ENCODE results near the gene PTPRM.

DNA sequence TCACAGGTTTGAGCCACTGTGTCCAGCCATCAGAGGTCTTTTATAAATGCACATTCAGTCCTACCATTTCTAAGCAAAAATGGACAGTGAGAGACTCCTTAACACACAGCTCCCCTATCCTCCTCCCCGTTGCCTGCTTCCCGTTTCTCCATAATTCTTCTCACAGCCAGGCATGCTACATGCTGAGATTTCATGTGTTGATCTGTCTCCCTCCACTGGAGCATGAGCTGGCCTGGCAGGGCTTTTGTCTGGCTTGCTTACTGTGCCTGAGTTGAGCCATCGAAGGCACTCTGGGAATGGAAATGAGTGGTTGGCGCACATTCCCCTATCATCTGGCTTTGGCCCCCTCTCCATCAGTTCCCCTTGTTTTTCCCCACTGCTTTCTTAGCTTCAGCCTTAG is 413.5 kb downstream of the PTPRM start:
- TF ChIP-seq ATF1 (CRISPR knock-in tag; IDR thresholded peaks at IDR 0.05) (no peak), USF1 (CRISPR knock-in tag; IDR thresholded peaks at IDR 0.05) (no peak), RELA (CRISPR knock-in tag; IDR thresholded peaks at IDR 0.05; ENCODE audit: borderline replicate concordance) (no peak)
- TF ChIP-seq, protein P1, sequence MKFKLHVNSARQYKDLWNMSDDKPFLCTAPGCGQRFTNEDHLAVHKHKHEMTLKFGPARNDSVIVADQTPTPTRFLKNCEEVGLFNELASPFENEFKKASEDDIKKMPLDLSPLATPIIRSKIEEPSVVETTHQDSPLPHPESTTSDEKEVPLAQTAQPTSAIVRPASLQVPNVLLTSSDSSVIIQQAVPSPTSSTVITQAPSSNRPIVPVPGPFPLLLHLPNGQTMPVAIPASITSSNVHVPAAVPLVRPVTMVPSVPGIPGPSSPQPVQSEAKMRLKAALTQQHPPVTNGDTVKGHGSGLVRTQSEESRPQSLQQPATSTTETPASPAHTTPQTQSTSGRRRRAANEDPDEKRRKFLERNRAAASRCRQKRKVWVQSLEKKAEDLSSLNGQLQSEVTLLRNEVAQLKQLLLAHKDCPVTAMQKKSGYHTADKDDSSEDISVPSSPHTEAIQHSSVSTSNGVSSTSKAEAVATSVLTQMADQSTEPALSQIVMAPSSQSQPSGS (CRISPR knock-in tag; IDR thresholded peaks at IDR 0.05; ENCODE audit: borderline replicate concordance, low read depth) = no peak
- TF ChIP-seq, protein P2, sequence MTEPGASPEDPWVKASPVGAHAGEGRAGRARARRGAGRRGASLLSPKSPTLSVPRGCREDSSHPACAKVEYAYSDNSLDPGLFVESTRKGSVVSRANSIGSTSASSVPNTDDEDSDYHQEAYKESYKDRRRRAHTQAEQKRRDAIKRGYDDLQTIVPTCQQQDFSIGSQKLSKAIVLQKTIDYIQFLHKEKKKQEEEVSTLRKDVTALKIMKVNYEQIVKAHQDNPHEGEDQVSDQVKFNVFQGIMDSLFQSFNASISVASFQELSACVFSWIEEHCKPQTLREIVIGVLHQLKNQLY (CRISPR knock-in tag; IDR thresholded peaks at IDR 0.05) = no peak
- TF ChIP-seq, protein P3, sequence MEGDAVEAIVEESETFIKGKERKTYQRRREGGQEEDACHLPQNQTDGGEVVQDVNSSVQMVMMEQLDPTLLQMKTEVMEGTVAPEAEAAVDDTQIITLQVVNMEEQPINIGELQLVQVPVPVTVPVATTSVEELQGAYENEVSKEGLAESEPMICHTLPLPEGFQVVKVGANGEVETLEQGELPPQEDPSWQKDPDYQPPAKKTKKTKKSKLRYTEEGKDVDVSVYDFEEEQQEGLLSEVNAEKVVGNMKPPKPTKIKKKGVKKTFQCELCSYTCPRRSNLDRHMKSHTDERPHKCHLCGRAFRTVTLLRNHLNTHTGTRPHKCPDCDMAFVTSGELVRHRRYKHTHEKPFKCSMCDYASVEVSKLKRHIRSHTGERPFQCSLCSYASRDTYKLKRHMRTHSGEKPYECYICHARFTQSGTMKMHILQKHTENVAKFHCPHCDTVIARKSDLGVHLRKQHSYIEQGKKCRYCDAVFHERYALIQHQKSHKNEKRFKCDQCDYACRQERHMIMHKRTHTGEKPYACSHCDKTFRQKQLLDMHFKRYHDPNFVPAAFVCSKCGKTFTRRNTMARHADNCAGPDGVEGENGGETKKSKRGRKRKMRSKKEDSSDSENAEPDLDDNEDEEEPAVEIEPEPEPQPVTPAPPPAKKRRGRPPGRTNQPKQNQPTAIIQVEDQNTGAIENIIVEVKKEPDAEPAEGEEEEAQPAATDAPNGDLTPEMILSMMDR (IDR thresholded peaks at IDR 0.05) = no peak
- TF ChIP-seq, protein P4, sequence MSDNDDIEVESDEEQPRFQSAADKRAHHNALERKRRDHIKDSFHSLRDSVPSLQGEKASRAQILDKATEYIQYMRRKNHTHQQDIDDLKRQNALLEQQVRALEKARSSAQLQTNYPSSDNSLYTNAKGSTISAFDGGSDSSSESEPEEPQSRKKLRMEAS (CRISPR knock-in tag; IDR thresholded peaks at IDR 0.05) = no peak
